Measurements from ENCODE around the gene WIPF3. TPM values are rescaled to one million over a fixed set of nuclear protein-coding genes. Genes with fewer than 3 reads are reported as not detected.

Gene WIPF3
- total RNA-seq, 4 donors from 2014 or later = 3.7 to 6.8 (median 5.5) TPM

- Histone ChIP-seq H3K4me3 (no peak overlapping the region), H3K36me3 (no peaks in the 10 kb centered on the region), H3K4me1 (peaks cover 0 to 13% (median 6%) of the 10 kb centered on the region in 3 donors), H3K27me3 (peaks cover 36% of the 10 kb centered on the region), H3K9me3 (no peaks in the 10 kb centered on the region), H3K27ac (no peak overlapping the region)
- ATAC-seq = no peak
- TF ChIP-seq, protein P1, sequence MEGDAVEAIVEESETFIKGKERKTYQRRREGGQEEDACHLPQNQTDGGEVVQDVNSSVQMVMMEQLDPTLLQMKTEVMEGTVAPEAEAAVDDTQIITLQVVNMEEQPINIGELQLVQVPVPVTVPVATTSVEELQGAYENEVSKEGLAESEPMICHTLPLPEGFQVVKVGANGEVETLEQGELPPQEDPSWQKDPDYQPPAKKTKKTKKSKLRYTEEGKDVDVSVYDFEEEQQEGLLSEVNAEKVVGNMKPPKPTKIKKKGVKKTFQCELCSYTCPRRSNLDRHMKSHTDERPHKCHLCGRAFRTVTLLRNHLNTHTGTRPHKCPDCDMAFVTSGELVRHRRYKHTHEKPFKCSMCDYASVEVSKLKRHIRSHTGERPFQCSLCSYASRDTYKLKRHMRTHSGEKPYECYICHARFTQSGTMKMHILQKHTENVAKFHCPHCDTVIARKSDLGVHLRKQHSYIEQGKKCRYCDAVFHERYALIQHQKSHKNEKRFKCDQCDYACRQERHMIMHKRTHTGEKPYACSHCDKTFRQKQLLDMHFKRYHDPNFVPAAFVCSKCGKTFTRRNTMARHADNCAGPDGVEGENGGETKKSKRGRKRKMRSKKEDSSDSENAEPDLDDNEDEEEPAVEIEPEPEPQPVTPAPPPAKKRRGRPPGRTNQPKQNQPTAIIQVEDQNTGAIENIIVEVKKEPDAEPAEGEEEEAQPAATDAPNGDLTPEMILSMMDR (IDR thresholded peaks at IDR 0.05) = no peak
- TF ChIP-seq POLR2A (IDR thresholded peaks at IDR 0.05) (no peak), POLR2AphosphoS5 (IDR thresholded peaks at IDR 0.05) (no peak), EP300 (IDR thresholded peaks at IDR 0.05) (no peak)
- WGBS, 2 donors (ENCODE audit: low coverage in 1 of 2) = 57 to 67% methylated on average over 1 of the region's 1 CpG
Measured at GRCh38 chr7:29811586-29811985, 5.3 kb downstream of the WIPF3 start.

- Histone ChIP-seq H3K36me3 (no peaks in the 10 kb centered on the region), H3K27ac (no peak overlapping the region), H3K4me3 (no peak overlapping the region), H3K4me1 (peaks cover 0 to 6% (median 4%) of the 10 kb centered on the region in 3 donors), H3K9me3 (no peaks in the 10 kb centered on the region), H3K27me3 (peaks cover 29% of the 10 kb centered on the region)
- WGBS, 2 donors (ENCODE audit: low coverage in 1 of 2) = 56 to 73% methylated on average over 2 of the region's 2 CpGs
- TF ChIP-seq POLR2AphosphoS5 (IDR thresholded peaks at IDR 0.05) (no peak), POLR2A (IDR thresholded peaks at IDR 0.05) (no peak), EP300 (IDR thresholded peaks at IDR 0.05) (no peak)
- TF ChIP-seq, protein P1 (IDR thresholded peaks at IDR 0.05) = no peak
- ATAC-seq = no peak
Measured at GRCh38 chr7:29812185-29812876, 6.0 kb downstream of the WIPF3 start.

GRCh38 chr7:29815181-29816105 lies 9.1 kb downstream of the WIPF3 start:
- Histone ChIP-seq H3K27ac (no peak overlapping the region), H3K4me1 (no peaks in the 10 kb centered on the region), H3K4me3 (no peak overlapping the region), H3K27me3 (peaks cover 6% of the 10 kb centered on the region), H3K36me3 (no peaks in the 10 kb centered on the region), H3K9me3 (no peaks in the 10 kb centered on the region)
- TF ChIP-seq POLR2AphosphoS5 (IDR thresholded peaks at IDR 0.05) = no peak
- TF ChIP-seq POLR2A (IDR thresholded peaks at IDR 0.05) = no peak
- no peak for TF ChIP-seq EP300 (IDR thresholded peaks at IDR 0.05)
- TF ChIP-seq, protein P1 (IDR thresholded peaks at IDR 0.05) = no peak
- ATAC-seq = no peak
- 68 to 78% methylated on average over 8 to 10 of the region's 10 CpGs for WGBS, 2 donors (ENCODE audit: low coverage in 1 of 2)

DNA sequence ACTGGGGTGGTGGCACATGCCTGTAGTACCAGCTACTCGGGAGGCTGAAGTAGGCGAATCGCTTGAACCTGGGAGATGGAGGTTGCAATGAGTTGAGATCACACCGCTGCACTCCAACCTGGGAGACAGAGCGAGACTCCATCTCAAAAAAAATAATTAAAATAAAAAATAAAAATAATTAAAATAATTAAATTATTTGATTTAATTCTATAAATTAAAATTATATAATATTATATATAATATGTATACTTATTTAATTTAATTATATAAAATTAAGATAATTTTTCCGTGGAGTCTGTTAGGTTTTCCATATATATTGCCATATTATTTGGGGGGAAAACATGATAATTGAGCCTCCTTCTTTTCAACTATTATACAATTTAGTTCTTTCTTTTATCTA lies 12.0 kb downstream of the WIPF3 start:
- TF ChIP-seq POLR2A (IDR thresholded peaks at IDR 0.05) = no peak
- TF ChIP-seq, protein P1 (IDR thresholded peaks at IDR 0.05) = no peak
- no peak for TF ChIP-seq POLR2AphosphoS5 (IDR thresholded peaks at IDR 0.05)
- TF ChIP-seq EP300 (IDR thresholded peaks at IDR 0.05) = no peak
- WGBS, 2 donors (ENCODE audit: low coverage in 1 of 2) = 92 to 94% methylated on average over 4 to 6 of the region's 6 CpGs
- no peak for ATAC-seq

More for the DNA sequence above, 12.0 kb downstream of the WIPF3 start:
- Histone ChIP-seq H3K4me3 (no peak overlapping the region), H3K27me3 (no peaks in the 10 kb centered on the region), H3K36me3 (no peaks in the 10 kb centered on the region), H3K27ac (no peak overlapping the region), H3K4me1 (no peaks in the 10 kb centered on the region), H3K9me3 (no peaks in the 10 kb centered on the region)

Measured in gastroesophageal sphincter (tissue), 4 donors.